WTC11 (cell line): ENCODE results near the gene ERAP2. TPM values are rescaled to one million over a fixed set of nuclear protein-coding genes. Genes with fewer than 3 reads are reported as not detected.

Experiments
- ATAC-seq: fragments of 200-7000 bp; cut with Tn5 transposase; 2 replicates; pipeline ENCODE4 v1.10.0; 2021; ENCODE audit warnings: mild to moderate bottlenecking, moderate library complexity
- CTCF ChIA-PET: fragments of 300-600 bp; sonication (Branson Sonifier 250); formaldehyde crosslinking; loops from one replicate; lab custom pipeline; 2021; ENCODE audit warnings: antibody characterized with exemption; lab: Charles Lee
- POLR2A ChIA-PET: fragments of 350-600 bp; sonication (Branson Sonifier 250); formaldehyde crosslinking; loops from one replicate; lab custom pipeline; 2021; ENCODE audit warnings: antibody characterized with exemption; lab: Charles Lee
- DNase-seq: peaks from one replicate; pipeline ENCODE4 v3.0.0; 2021; ENCODE audit warnings: low spot score
- H3K27ac Mint-ChIP-seq: 2 replicates; pipeline ENCODE4 v1.8.0; 2021; ENCODE audit warnings: mixed read lengths
- H3K27me3 Mint-ChIP-seq: 2 replicates; pipeline ENCODE4 v1.8.0; 2021; ENCODE audit warnings: low read depth, mild to moderate bottlenecking, moderate library complexity, mixed read lengths
- H3K36me3 Mint-ChIP-seq: 2 replicates; pipeline ENCODE4 v1.8.0; 2021; ENCODE audit warnings: mixed read lengths
- H3K4me1 Mint-ChIP-seq: 2 replicates; pipeline ENCODE4 v1.8.0; 2022; ENCODE audit warnings: mixed read lengths
- H3K4me3 Mint-ChIP-seq: 2 replicates; pipeline ENCODE4 v1.8.0; 2021; ENCODE audit warnings: mild to moderate bottlenecking, moderate library complexity, mixed read lengths
- H3K9me3 Mint-ChIP-seq: 2 replicates; pipeline ENCODE4 v1.8.0; 2021; ENCODE audit warnings: mixed read lengths
- FOXP1 ChIP-seq: sonication (generic); formaldehyde crosslinking; IDR thresholded peaks from 2 replicates; pipeline ENCODE4 v1.8.0; 2022; ENCODE audit warnings: missing genetic modification reagents, mild to moderate bottlenecking, moderate library complexity, borderline replicate concordance
- GABPB1 ChIP-seq: sonication (generic); formaldehyde crosslinking; IDR thresholded peaks from 2 replicates; pipeline ENCODE4 v1.8.1; 2023; ENCODE audit warnings: mild to moderate bottlenecking, missing genetic modification reagents
- JAZF1 ChIP-seq: fragments of 250-450 bp; sonication (Bioruptor Pico); IDR thresholded peaks from 2 replicates; pipeline ENCODE4 v1.9.0; 2021; ENCODE audit warnings: moderate library complexity, mild to moderate bottlenecking, inconsistent platforms
- MAX ChIP-seq: sonication (generic); formaldehyde crosslinking; IDR thresholded peaks from 2 replicates; pipeline ENCODE4 v1.8.0; 2022; ENCODE audit warnings: mild to moderate bottlenecking, missing genetic modification reagents
- MXD4 ChIP-seq: fragments of 250-450 bp; sonication (Bioruptor Pico); IDR thresholded peaks from 2 replicates; pipeline ENCODE4 v1.8.0; 2021; ENCODE audit warnings: mild to moderate bottlenecking, moderate library complexity, borderline replicate concordance
- NR1H2 ChIP-seq: sonication (generic); formaldehyde crosslinking; IDR thresholded peaks from 2 replicates; pipeline ENCODE4 v1.9.0; 2021; ENCODE audit warnings: mild to moderate bottlenecking, moderate library complexity, missing genetic modification reagents
- OVOL2 ChIP-seq: fragments of 250-450 bp; sonication (Bioruptor Pico); IDR thresholded peaks from 2 replicates; pipeline ENCODE4 v1.9.0; 2021; ENCODE audit warnings: mild to moderate bottlenecking, borderline replicate concordance
- SMAD4 ChIP-seq: sonication (generic); formaldehyde crosslinking; IDR thresholded peaks from 2 replicates; pipeline ENCODE4 v1.8.0; 2022; ENCODE audit warnings: mild to moderate bottlenecking, missing genetic modification reagents
- ZNF425 ChIP-seq: fragments of 250-450 bp; sonication (Bioruptor Pico); conservative IDR thresholded peaks from 2 replicates; pipeline ENCODE4 v1.9.0; 2021; ENCODE audit warnings: mild to moderate bottlenecking
- total RNA-seq: library from RNA; stranded (reverse); gene quantifications from 3 replicates; pipeline ENCODE4 v1.2.3, GENCODE V29; 2021
- TF ChIP-seq, protein P1 (sequence below): sonication (generic); formaldehyde crosslinking; IDR thresholded peaks from 2 replicates; pipeline ENCODE4 v1.8.1; 2023; ENCODE audit warnings: mild to moderate bottlenecking, missing genetic modification reagents
- TF ChIP-seq, protein P2 (sequence below): sonication (generic); formaldehyde crosslinking; IDR thresholded peaks from 2 replicates; pipeline ENCODE4 v1.8.1; 2022; ENCODE audit warnings: missing genetic modification reagents, borderline replicate concordance
- TF ChIP-seq, protein P3 (sequence below): sonication (generic); formaldehyde crosslinking; IDR thresholded peaks from 2 replicates; pipeline ENCODE4 v1.8.1; 2022; ENCODE audit warnings: low read depth, mild to moderate bottlenecking, moderate library complexity, missing genetic modification reagents, borderline replicate concordance
- TF ChIP-seq, protein P4 (sequence below): fragments of 250-450 bp; sonication (Bioruptor Pico); IDR thresholded peaks from 2 replicates; pipeline ENCODE4 v2.1.2; 2022; ENCODE audit warnings: mild to moderate bottlenecking, moderate library complexity
- TF ChIP-seq, protein P5 (sequence below): sonication (generic); formaldehyde crosslinking; IDR thresholded peaks from 2 replicates; pipeline ENCODE4 v1.8.1; 2023; ENCODE audit warnings: mild to moderate bottlenecking, missing genetic modification reagents, borderline replicate concordance
- TF ChIP-seq, protein P6 (sequence below): sonication (generic); formaldehyde crosslinking; conservative IDR thresholded peaks from 2 replicates; pipeline ENCODE4 v1.8.1; 2023; ENCODE audit warnings: mild to moderate bottlenecking, low read depth, missing genetic modification reagents, moderate library complexity
- TF ChIP-seq, protein P7 (sequence below): sonication (generic); formaldehyde crosslinking; IDR thresholded peaks from 2 replicates; pipeline ENCODE4 v1.8.1; 2022; ENCODE audit warnings: low read depth, missing genetic modification reagents, borderline replicate concordance

Gene ERAP2
- total RNA-seq, 1 experiment from 2014 or later = 0.13 TPM

DNA sequence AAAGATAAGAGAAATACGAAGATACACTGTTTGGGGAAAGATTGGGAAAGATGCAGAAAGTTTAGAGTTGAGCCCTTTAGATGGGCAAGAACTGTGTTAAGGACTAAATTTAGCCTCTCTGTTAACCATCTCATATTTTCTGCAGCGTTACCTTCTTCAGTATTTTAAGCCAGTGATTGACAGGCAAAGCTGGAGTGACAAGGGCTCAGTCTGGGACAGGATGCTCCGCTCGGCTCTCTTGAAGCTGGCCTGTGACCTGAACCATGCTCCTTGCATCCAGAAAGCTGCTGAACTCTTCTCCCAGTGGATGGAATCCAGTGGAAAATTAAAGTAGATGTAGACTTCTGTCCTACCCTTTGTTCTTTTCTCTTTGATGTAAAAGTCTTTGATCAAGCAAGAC lies 33.1 kb downstream of the ERAP2 start:
- H3K9me3 Mint-ChIP-seq = no peaks in the 10 kb centered on the region
- POLR2A ChIA-PET = no interaction called here
- CTCF ChIA-PET = no interaction called here
- no peaks in the 10 kb centered on the region for H3K4me1 Mint-ChIP-seq
- no peak for ATAC-seq
- H3K27me3 Mint-ChIP-seq = no peaks in the 10 kb centered on the region
- no peak overlapping the region for H3K4me3 Mint-ChIP-seq
- no peaks in the 10 kb centered on the region for H3K36me3 Mint-ChIP-seq
- TF ChIP-seq NR1H2 = no peak
- TF ChIP-seq, protein P1, sequence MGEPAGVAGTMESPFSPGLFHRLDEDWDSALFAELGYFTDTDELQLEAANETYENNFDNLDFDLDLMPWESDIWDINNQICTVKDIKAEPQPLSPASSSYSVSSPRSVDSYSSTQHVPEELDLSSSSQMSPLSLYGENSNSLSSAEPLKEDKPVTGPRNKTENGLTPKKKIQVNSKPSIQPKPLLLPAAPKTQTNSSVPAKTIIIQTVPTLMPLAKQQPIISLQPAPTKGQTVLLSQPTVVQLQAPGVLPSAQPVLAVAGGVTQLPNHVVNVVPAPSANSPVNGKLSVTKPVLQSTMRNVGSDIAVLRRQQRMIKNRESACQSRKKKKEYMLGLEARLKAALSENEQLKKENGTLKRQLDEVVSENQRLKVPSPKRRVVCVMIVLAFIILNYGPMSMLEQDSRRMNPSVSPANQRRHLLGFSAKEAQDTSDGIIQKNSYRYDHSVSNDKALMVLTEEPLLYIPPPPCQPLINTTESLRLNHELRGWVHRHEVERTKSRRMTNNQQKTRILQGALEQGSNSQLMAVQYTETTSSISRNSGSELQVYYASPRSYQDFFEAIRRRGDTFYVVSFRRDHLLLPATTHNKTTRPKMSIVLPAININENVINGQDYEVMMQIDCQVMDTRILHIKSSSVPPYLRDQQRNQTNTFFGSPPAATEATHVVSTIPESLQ = no peak
- TF ChIP-seq MXD4 (CRISPR knock-in tag) = no peak
- no peak for TF ChIP-seq FOXP1 (CRISPR knock-in tag)
- no peak for TF ChIP-seq GABPB1 (CRISPR knock-in tag)
- TF ChIP-seq ZNF425 = no peak
- TF ChIP-seq, protein P2, sequence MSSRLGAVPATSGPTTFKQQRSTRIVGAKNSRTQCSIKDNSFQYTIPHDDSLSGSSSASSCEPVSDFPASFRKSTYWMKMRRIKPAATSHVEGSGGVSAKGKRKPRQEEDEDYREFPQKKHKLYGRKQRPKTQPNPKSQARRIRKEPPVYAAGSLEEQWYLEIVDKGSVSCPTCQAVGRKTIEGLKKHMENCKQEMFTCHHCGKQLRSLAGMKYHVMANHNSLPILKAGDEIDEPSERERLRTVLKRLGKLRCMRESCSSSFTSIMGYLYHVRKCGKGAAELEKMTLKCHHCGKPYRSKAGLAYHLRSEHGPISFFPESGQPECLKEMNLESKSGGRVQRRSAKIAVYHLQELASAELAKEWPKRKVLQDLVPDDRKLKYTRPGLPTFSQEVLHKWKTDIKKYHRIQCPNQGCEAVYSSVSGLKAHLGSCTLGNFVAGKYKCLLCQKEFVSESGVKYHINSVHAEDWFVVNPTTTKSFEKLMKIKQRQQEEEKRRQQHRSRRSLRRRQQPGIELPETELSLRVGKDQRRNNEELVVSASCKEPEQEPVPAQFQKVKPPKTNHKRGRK = no peak
- TF ChIP-seq, protein P3, sequence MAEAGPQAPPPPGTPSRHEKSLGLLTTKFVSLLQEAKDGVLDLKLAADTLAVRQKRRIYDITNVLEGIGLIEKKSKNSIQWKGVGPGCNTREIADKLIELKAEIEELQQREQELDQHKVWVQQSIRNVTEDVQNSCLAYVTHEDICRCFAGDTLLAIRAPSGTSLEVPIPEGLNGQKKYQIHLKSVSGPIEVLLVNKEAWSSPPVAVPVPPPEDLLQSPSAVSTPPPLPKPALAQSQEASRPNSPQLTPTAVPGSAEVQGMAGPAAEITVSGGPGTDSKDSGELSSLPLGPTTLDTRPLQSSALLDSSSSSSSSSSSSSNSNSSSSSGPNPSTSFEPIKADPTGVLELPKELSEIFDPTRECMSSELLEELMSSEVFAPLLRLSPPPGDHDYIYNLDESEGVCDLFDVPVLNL (CRISPR knock-in tag) = no peak
- TF ChIP-seq JAZF1 (CRISPR knock-in tag) = no peak
- no peak for TF ChIP-seq SMAD4
- TF ChIP-seq, protein P4, sequence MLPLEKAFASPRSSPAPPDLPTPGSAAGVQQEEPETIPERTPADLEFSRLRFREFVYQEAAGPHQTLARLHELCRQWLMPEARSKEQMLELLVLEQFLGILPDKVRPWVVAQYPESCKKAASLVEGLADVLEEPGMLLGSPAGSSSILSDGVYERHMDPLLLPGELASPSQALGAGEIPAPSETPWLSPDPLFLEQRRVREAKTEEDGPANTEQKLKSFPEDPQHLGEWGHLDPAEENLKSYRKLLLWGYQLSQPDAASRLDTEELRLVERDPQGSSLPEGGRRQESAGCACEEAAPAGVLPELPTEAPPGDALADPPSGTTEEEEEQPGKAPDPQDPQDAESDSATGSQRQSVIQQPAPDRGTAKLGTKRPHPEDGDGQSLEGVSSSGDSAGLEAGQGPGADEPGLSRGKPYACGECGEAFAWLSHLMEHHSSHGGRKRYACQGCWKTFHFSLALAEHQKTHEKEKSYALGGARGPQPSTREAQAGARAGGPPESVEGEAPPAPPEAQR (CRISPR knock-in tag) = no peak
- no peak for TF ChIP-seq MAX (CRISPR knock-in tag)
- TF ChIP-seq, protein P5, sequence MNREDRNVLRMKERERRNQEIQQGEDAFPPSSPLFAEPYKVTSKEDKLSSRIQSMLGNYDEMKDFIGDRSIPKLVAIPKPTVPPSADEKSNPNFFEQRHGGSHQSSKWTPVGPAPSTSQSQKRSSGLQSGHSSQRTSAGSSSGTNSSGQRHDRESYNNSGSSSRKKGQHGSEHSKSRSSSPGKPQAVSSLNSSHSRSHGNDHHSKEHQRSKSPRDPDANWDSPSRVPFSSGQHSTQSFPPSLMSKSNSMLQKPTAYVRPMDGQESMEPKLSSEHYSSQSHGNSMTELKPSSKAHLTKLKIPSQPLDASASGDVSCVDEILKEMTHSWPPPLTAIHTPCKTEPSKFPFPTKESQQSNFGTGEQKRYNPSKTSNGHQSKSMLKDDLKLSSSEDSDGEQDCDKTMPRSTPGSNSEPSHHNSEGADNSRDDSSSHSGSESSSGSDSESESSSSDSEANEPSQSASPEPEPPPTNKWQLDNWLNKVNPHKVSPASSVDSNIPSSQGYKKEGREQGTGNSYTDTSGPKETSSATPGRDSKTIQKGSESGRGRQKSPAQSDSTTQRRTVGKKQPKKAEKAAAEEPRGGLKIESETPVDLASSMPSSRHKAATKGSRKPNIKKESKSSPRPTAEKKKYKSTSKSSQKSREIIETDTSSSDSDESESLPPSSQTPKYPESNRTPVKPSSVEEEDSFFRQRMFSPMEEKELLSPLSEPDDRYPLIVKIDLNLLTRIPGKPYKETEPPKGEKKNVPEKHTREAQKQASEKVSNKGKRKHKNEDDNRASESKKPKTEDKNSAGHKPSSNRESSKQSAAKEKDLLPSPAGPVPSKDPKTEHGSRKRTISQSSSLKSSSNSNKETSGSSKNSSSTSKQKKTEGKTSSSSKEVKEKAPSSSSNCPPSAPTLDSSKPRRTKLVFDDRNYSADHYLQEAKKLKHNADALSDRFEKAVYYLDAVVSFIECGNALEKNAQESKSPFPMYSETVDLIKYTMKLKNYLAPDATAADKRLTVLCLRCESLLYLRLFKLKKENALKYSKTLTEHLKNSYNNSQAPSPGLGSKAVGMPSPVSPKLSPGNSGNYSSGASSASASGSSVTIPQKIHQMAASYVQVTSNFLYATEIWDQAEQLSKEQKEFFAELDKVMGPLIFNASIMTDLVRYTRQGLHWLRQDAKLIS (CRISPR knock-in tag) = no peak
- no peak for TF ChIP-seq OVOL2 (CRISPR knock-in tag)
- TF ChIP-seq, protein P6, sequence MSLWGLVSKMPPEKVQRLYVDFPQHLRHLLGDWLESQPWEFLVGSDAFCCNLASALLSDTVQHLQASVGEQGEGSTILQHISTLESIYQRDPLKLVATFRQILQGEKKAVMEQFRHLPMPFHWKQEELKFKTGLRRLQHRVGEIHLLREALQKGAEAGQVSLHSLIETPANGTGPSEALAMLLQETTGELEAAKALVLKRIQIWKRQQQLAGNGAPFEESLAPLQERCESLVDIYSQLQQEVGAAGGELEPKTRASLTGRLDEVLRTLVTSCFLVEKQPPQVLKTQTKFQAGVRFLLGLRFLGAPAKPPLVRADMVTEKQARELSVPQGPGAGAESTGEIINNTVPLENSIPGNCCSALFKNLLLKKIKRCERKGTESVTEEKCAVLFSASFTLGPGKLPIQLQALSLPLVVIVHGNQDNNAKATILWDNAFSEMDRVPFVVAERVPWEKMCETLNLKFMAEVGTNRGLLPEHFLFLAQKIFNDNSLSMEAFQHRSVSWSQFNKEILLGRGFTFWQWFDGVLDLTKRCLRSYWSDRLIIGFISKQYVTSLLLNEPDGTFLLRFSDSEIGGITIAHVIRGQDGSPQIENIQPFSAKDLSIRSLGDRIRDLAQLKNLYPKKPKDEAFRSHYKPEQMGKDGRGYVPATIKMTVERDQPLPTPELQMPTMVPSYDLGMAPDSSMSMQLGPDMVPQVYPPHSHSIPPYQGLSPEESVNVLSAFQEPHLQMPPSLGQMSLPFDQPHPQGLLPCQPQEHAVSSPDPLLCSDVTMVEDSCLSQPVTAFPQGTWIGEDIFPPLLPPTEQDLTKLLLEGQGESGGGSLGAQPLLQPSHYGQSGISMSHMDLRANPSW (CRISPR knock-in tag) = no peak
- TF ChIP-seq, protein P7, sequence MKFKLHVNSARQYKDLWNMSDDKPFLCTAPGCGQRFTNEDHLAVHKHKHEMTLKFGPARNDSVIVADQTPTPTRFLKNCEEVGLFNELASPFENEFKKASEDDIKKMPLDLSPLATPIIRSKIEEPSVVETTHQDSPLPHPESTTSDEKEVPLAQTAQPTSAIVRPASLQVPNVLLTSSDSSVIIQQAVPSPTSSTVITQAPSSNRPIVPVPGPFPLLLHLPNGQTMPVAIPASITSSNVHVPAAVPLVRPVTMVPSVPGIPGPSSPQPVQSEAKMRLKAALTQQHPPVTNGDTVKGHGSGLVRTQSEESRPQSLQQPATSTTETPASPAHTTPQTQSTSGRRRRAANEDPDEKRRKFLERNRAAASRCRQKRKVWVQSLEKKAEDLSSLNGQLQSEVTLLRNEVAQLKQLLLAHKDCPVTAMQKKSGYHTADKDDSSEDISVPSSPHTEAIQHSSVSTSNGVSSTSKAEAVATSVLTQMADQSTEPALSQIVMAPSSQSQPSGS (CRISPR knock-in tag) = no peak
- TF ChIP-seq, all 79 proteins: peak for 0
- H3K27ac Mint-ChIP-seq = no peak overlapping the region
- no peak for DNase-seq
